ENCODE data around the gene JAML.

JAML gene

DNA sequence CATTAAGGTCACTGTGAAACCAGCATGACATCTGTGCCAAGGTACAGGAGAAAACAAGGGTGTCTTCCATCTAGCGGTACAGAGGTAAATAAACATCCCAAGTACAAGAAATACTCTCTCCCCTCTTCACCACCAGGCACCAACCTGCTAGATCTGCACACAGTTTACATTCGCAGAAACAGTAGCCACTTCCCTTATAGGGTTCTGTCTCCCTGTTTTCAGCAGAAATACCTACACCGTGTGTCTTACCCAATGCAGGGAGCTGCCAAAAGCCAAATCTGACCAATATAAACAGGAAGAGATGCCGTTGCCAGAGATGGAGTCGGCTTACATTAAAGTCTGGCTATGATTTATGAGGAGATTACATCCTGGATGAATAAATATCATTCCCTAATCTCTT lies 73.4 kb downstream of the JAML start:
- no peak for FAIRE-seq
- DNase-seq (ENCODE audit: insufficient read length, low spot score): no peak

- no peak for FAIRE-seq
Measured at GRCh38 chr11:118149493-118149892, 75.3 kb downstream of the JAML start.

GRCh38 chr11:118148856-118149255 lies 76.0 kb downstream of the JAML start:
- DNase-seq (ENCODE audit: insufficient read length, low spot score) (no peak), FAIRE-seq (no peak)

More at GRCh38 chr11:118149493-118149892, 75.3 kb downstream of the JAML start:
- DNase-seq (ENCODE audit: insufficient read length, low spot score): no peak

GRCh38 chr11:118148240-118148639 lies 76.6 kb downstream of the JAML start:
- FAIRE-seq: no peak
- no peak for DNase-seq (ENCODE audit: insufficient read length, low spot score)

DNA sequence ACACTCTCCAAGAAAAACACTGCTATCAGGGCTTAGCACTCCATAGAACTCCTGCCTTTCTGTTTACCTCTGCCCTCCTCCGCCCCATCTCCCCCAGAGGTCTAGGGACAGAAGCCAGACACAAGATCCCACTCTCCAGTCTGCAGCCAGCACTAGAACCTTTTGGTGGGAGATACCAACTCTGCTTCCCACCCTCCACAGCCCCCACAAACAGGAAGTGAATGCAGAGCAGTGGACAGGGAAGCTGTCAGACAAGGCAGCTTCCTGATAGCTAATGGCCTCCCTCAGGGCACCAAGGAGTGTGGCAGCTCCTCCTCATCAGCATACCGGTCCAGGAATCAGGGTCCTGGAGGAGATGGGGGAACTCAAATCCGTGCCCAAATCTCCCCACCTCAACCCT lies 77.3 kb downstream of the JAML start:
- DNase-seq (ENCODE audit: insufficient read length, low spot score) (no peak), FAIRE-seq (no peak)

DNA sequence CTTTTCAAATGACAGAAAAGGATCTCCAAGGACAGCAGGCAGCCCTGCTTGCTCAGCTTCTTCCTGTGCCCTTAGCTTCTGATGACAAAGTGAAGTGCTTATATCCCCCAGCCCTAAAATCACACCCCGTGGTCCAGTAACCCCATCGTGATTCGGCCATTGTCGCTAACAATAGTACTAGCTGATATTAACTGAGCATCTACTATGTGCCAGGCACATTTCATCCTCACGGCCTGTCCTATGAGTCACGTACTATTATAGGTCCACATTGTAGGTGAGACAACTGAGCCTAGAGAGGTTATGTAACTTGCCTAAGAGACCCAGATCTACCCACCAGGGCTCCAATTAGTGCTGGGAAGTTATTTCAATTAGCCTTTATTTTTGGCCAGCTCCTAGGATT lies 78.3 kb downstream of the JAML start:
- DNase-seq (ENCODE audit: insufficient read length, low spot score) (no peak), FAIRE-seq (no peak)

DNA sequence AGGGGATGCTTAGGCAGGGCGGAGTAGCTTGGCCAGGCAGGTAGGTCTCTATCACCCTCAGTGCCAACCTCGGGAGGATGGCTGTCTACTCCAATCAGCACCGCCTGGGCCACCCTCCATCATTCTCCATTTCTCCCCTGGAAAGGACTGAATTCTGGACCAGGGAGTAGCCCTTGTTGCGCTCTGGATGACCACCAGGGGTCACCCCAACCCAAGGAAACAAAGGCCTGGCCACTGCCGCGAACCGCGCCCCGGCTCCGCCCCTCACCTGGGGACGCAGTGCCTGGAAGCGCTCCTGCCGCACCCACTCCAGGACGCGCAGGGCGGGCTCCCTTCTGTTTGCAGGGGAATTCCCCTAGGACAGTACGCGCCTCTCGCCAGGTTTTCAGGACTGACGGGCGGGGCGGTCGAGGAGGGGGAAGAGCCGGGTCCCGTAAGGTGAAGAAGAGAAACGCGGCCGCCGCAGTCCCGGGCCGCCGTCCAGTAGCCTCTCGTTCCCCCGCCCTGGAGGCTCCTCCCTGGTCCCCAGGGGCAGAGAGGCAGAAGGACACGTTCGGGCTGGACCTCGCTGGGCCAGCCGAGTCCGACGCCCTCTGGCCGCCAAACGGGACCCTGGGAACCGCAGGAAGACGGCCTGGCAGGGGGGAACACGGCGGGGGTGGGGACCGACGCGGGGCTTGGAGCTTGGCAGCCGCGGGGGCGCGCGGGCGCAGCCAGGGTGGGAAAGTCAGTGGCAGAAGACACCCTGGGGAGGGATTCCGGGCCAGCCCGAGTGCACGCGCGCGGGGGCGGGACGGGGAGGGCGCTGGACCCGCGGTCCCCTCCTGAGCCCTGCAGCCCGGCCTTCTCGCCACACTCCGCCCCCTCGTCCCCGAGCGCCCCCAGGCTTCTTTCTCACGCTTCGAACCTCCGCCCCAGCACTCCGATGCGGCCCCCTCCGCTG lies 79.3 kb downstream of the JAML start:
- FAIRE-seq (peak; percentile 97), DNase-seq (ENCODE audit: insufficient read length, low spot score) (peak; percentile 98)

GRCh38 chr11:118144301-118145268 lies 80.2 kb downstream of the JAML start:
- FAIRE-seq: no peak
- no peak for DNase-seq (ENCODE audit: insufficient read length, low spot score)
